Smooth muscle cell (in vitro differentiated cells): ENCODE measurements around the gene CARTPT. TPM values are rescaled to one million over a fixed set of nuclear protein-coding genes. Genes with fewer than 3 reads are reported as not detected.

ENCODE experiments used
- DNase-seq: peaks from one replicate; lab custom pipeline; 2025; ENCODE audit not compliant: unreplicated experiment; lab: John Stamatoyannopoulos, UW
- H2AFZ ChIP-seq: fragments of 200-600 bp; sonication (generic); 2 replicates; pipeline ENCODE4 v1.6.0; 2016; ENCODE audit warnings: antibody characterized with exemption, low read depth, mild to moderate bottlenecking
- H3F3A ChIP-seq: fragments of 200-600 bp; sonication (generic); 2 replicates; pipeline ENCODE4 v1.6.0; 2017; ENCODE audit warnings: antibody characterized with exemption, low read depth
- H3K27ac ChIP-seq: fragments of 200-600 bp; sonication (generic); 2 replicates; pipeline ENCODE4 v1.5.1; 2016; ENCODE audit warnings: low read depth, mild to moderate bottlenecking
- H3K27me3 ChIP-seq: fragments of 200-600 bp; sonication (generic); 2 replicates; pipeline ENCODE4 v1.6.1; 2016; ENCODE audit warnings: low read depth, mild to moderate bottlenecking
- H3K36me3 ChIP-seq: fragments of 200-600 bp; sonication (generic); 2 replicates; pipeline ENCODE4 v1.5.1; 2016; ENCODE audit warnings: low read depth
- H3K4me1 ChIP-seq: fragments of 200-600 bp; sonication (generic); 2 replicates; pipeline ENCODE4 v1.5.1; 2016; ENCODE audit warnings: low read depth
- H3K4me2 ChIP-seq: fragments of 200-600 bp; sonication (generic); 2 replicates; pipeline ENCODE4 v1.6.0; 2016; ENCODE audit warnings: mild to moderate bottlenecking
- H3K4me3 ChIP-seq: fragments of 200-600 bp; sonication (generic); 2 replicates; pipeline ENCODE4 v1.5.1; 2016; ENCODE audit warnings: mild to moderate bottlenecking
- H3K79me2 ChIP-seq: fragments of 200-600 bp; sonication (generic); 2 replicates; pipeline ENCODE4 v1.6.0; 2016; ENCODE audit warnings: low read depth, mild to moderate bottlenecking
- H3K9ac ChIP-seq: fragments of 200-600 bp; sonication (generic); 2 replicates; pipeline ENCODE4 v1.6.0; 2016; ENCODE audit warnings: low read depth
- H3K9me3 ChIP-seq: fragments of 200-600 bp; sonication (generic); replicated peaks from 2 replicates; pipeline ENCODE4 v1.5.1; 2016; ENCODE audit warnings: low read depth
- H4K20me1 ChIP-seq: fragments of 200-600 bp; sonication (generic); 2 replicates; pipeline ENCODE4 v1.6.0; 2016; ENCODE audit warnings: low read depth
- WGBS: methylation state at CpG from one replicate; pipeline ENCODE4 v1.1.7; 2016; ENCODE audit warnings: low lambda C conversion rate; 5-methylcytosine and 5-hydroxymethylcytosine counted together
- polyA plus RNA-seq: library from polyadenylated mRNA; unstranded; fragments of >200 nt; fragmentation: Nextera tagmentation; extraction: Ambion mirVana; gene quantifications from 2 replicates; pipeline ENCODE4 v1.2.1, GENCODE V29; 2016
- total RNA-seq: library from RNA; depleted of rRNA; stranded (reverse); fragments of >200 nt; gene quantifications from 2 replicates; pipeline ENCODE4 v1.2.3, GENCODE V29; 2014
- TF ChIP-seq, protein P1 (sequence below): fragments of 200-600 bp; sonication (generic); IDR thresholded peaks from 2 replicates; pipeline ENCODE4 v1.5.1; 2017; ENCODE audit warnings: borderline replicate concordance, mild to moderate bottlenecking, antibody characterized with exemption; ENCODE audit not compliant: insufficient read depth, poor library complexity, severe bottlenecking

Gene CARTPT
- total and polyA plus RNA-seq, 2 experiments from 2014 or later = not detected

DNA sequence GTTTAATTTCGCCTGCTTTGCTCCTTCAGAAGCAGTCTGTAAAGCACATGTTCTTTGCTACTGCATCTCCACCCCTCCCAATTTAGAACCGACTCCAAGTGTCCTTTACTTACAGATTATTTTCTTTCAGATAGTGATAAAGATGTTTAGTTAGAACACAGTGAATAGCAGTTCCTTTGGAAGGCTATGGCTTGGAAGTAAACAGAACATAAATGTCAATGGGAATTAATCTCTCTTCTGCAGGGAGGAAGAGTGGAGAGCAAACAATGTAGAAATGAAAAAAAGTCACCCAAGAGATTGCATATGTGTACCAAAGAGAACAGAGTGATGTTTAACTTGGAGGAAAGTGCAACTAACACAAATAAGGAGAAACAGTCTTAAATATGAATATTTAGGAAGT is 4.2 kb upstream of the CARTPT start:
- Histone ChIP-seq H3K36me3 (no peaks in the 10 kb centered on the region), H3K4me2 (no peak overlapping the region), H3K79me2 (no peaks in the 10 kb centered on the region), H2AFZ (no peak overlapping the region), H3K4me1 (no peaks in the 10 kb centered on the region), H3K27ac (no peak overlapping the region), H3K27me3 (peaks cover 63% of the 10 kb centered on the region), H3K4me3 (no peak overlapping the region), H3K9ac (no peak overlapping the region), H4K20me1 (no peaks in the 10 kb centered on the region), H3K9me3 (no peaks in the 10 kb centered on the region), H3F3A (no peaks in the 10 kb centered on the region)
- WGBS = 62% methylated on average over 2 of the region's 2 CpGs
- TF ChIP-seq, protein P1, sequence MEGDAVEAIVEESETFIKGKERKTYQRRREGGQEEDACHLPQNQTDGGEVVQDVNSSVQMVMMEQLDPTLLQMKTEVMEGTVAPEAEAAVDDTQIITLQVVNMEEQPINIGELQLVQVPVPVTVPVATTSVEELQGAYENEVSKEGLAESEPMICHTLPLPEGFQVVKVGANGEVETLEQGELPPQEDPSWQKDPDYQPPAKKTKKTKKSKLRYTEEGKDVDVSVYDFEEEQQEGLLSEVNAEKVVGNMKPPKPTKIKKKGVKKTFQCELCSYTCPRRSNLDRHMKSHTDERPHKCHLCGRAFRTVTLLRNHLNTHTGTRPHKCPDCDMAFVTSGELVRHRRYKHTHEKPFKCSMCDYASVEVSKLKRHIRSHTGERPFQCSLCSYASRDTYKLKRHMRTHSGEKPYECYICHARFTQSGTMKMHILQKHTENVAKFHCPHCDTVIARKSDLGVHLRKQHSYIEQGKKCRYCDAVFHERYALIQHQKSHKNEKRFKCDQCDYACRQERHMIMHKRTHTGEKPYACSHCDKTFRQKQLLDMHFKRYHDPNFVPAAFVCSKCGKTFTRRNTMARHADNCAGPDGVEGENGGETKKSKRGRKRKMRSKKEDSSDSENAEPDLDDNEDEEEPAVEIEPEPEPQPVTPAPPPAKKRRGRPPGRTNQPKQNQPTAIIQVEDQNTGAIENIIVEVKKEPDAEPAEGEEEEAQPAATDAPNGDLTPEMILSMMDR = no peak
- DNase-seq = no peak

DNA sequence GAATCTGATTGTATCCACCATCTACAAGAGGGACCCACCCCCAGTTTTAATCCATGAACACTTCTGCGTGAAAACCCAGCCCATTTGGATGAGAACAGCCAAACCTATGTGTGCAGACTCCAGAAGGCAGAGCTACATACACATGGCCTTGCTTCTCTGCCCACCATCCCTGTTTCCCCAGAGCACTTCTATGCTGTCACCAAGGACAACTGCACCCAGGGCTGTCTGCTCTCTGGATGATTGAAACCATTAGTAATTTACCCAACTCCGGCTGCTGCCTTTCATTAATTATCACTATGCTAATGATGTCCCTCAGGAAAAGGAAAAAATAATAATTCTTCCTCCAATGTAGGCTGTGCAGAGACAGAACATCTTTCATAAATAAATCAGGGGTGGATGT is 8.9 kb downstream of the CARTPT start:
- TF ChIP-seq, protein P1 = no peak
- no peaks in the 10 kb centered on the region for H4K20me1 ChIP-seq
- H3F3A ChIP-seq = no peaks in the 10 kb centered on the region
- no peaks in the 10 kb centered on the region for H3K4me1 ChIP-seq
- H2AFZ ChIP-seq = no peak overlapping the region
- no peaks in the 10 kb centered on the region for H3K9me3 ChIP-seq
- peaks cover 62% of the 10 kb centered on the region for H3K27me3 ChIP-seq
- H3K36me3 ChIP-seq = no peaks in the 10 kb centered on the region
- WGBS = 93% methylated on average over 2 of the region's 2 CpGs
- H3K27ac ChIP-seq = no peak overlapping the region
- no peak overlapping the region for H3K4me2 ChIP-seq
- no peak overlapping the region for H3K9ac ChIP-seq
- no peaks in the 10 kb centered on the region for H3K79me2 ChIP-seq
- no peak overlapping the region for H3K4me3 ChIP-seq
- DNase-seq = no peak

DNA sequence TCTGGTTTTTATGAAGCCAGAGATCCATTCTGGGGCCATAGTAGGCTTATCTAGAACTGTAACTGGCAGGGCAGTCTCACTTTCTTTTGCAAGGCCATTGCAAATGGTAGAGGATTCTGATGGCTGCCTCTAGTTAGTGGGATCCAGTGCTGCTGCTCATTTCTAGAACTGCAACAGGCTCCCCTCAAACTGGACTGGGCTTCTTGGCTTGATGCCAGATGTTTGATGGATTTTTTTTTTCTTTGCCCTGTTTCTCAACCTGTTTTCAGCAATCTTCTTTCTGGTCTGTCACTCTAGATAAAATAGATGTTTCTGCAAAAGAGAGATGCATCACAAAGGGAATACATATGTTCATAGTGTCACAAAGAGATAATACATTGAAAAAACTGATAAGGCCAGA is 11.9 kb downstream of the CARTPT start:
- Histone ChIP-seq H3K4me2 (no peak overlapping the region), H3F3A (no peaks in the 10 kb centered on the region), H3K4me3 (no peak overlapping the region), H3K79me2 (no peaks in the 10 kb centered on the region), H3K9ac (no peak overlapping the region), H3K27me3 (peaks cover 43% of the 10 kb centered on the region), H3K4me1 (no peaks in the 10 kb centered on the region), H2AFZ (no peak overlapping the region), H3K27ac (no peak overlapping the region), H3K9me3 (no peaks in the 10 kb centered on the region), H3K36me3 (no peaks in the 10 kb centered on the region), H4K20me1 (no peaks in the 10 kb centered on the region)
- DNase-seq = no peak
- TF ChIP-seq, protein P1 = no peak

DNA sequence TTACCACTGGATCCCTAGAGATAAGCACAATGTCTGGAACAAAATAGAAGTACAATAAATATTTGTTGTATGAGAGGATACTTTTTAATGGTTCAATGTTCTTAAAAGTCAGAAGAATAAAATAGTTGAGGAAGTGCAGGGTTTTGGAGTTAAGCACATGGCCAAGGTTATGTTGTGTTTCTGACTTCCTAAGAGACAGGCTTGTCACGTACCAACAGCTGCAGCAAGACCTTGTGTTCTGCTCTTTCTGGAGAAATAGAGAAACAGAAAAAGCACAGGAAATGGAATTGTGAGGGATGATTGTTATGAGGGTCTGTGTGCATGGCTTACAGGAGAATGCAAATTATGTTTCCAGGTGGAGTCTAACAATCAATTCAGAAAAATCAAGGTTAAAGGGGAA is 12.9 kb downstream of the CARTPT start:
- no peak overlapping the region for H3K4me2 ChIP-seq
- peaks cover 33% of the 10 kb centered on the region for H3K27me3 ChIP-seq
- WGBS = 73% methylated on average over 1 of the region's 1 CpG
- H3K27ac ChIP-seq = no peak overlapping the region
- DNase-seq = no peak
- no peaks in the 10 kb centered on the region for H3K4me1 ChIP-seq
- H3K9ac ChIP-seq = no peak overlapping the region
- no peaks in the 10 kb centered on the region for H3K36me3 ChIP-seq
- H3K9me3 ChIP-seq = no peaks in the 10 kb centered on the region
- H3F3A ChIP-seq = no peaks in the 10 kb centered on the region
- no peaks in the 10 kb centered on the region for H3K79me2 ChIP-seq
- TF ChIP-seq, protein P1 = no peak
- no peaks in the 10 kb centered on the region for H4K20me1 ChIP-seq
- no peak overlapping the region for H2AFZ ChIP-seq
- H3K4me3 ChIP-seq = no peak overlapping the region
